Mesendoderm (in vitro differentiated cells): Measurements from ENCODE around the gene HOXD11.

Source experiments
- DNase-seq: peaks from one replicate; pipeline ENCODE4 v3.0.0; 2013
- H2AK5ac ChIP-seq: 2 replicates; pipeline ENCODE4 v1.6.1; 2013; ENCODE audit warnings: low read length, inconsistent platforms
- H2BK120ac ChIP-seq: 2 replicates; pipeline ENCODE4 v1.6.1; 2013; ENCODE audit warnings: low read depth, mild to moderate bottlenecking, low read length, moderate library complexity, mixed read lengths
- H2BK15ac ChIP-seq: replicated peaks from 2 replicates; pipeline ENCODE4 v1.6.1; 2013; ENCODE audit warnings: low read depth, mild to moderate bottlenecking, moderate library complexity
- H2BK5ac ChIP-seq: 2 replicates; pipeline ENCODE4 v1.6.1; 2013; ENCODE audit warnings: low read length, inconsistent platforms
- H3K18ac ChIP-seq: 2 replicates; pipeline ENCODE4 v1.6.1; 2013; ENCODE audit warnings: mild to moderate bottlenecking, low read length, mixed read lengths
- H3K23ac ChIP-seq: one replicate; pipeline ENCODE4 v1.6.1; 2013; ENCODE audit warnings: low read length
- H3K27ac ChIP-seq: 2 replicates; pipeline ENCODE4 v1.5.1; 2013; ENCODE audit warnings: low read depth, mild to moderate bottlenecking, inconsistent platforms, low read length, moderate library complexity
- H3K27me3 ChIP-seq: 2 replicates; pipeline ENCODE4 v1.6.1; 2013; ENCODE audit warnings: low read length, control low read depth, mild to moderate bottlenecking, inconsistent platforms; ENCODE audit not compliant: insufficient read depth, poor library complexity
- H3K36me3 ChIP-seq: 2 replicates; pipeline ENCODE4 v1.6.1; 2013; ENCODE audit warnings: low read length, inconsistent platforms; ENCODE audit not compliant: control insufficient read depth, insufficient read depth
- H3K4ac ChIP-seq: one replicate; pipeline ENCODE4 v1.6.1; 2013; ENCODE audit warnings: low read depth, mild to moderate bottlenecking, low read length, moderate library complexity
- H3K4me1 ChIP-seq: 2 replicates; pipeline ENCODE4 v1.6.1; 2013; ENCODE audit warnings: low read depth, low read length, inconsistent platforms; ENCODE audit not compliant: control insufficient read depth
- H3K4me2 ChIP-seq: 2 replicates; pipeline ENCODE4 v1.6.1; 2013; ENCODE audit warnings: low read length
- H3K4me3 ChIP-seq: 2 replicates; pipeline ENCODE4 v1.5.1; 2013; ENCODE audit warnings: mild to moderate bottlenecking, low read length
- H3K56ac ChIP-seq: one replicate; pipeline ENCODE4 v1.6.1; 2013; ENCODE audit warnings: low read length
- H3K79me1 ChIP-seq: 2 replicates; pipeline ENCODE4 v1.6.1; 2013; ENCODE audit warnings: low read length, inconsistent platforms
- H3K79me2 ChIP-seq: 2 replicates; pipeline ENCODE4 v1.6.1; 2013; ENCODE audit warnings: mild to moderate bottlenecking, low read length; ENCODE audit not compliant: control insufficient read depth, insufficient read depth
- H3K9ac ChIP-seq: 2 replicates; pipeline ENCODE4 v1.6.1; 2013; ENCODE audit warnings: low read length, inconsistent platforms
- H4K5ac ChIP-seq: one replicate; pipeline ENCODE4 v1.6.1; 2013; ENCODE audit warnings: low read length
- H4K8ac ChIP-seq: one replicate; pipeline ENCODE4 v1.6.1; 2013; ENCODE audit warnings: low read depth, mild to moderate bottlenecking, control low read depth, low read length, moderate library complexity
- WGBS: extraction: QIAGEN DNeasy Blood & Tissue Kit; methylation state at CpG from one replicate; pipeline ENCODE4 v1.1.7; 2013; ENCODE audit warnings: low lambda C conversion rate, missing lambda C conversion rate; ENCODE audit not compliant: insufficient coverage; ENCODE audit errors: extremely low coverage; 5-methylcytosine and 5-hydroxymethylcytosine counted together

The HOXD11 gene

GRCh38 chr2:176129813-176130146 is 22.7 kb downstream of the HOXD11 start:
- H3K79me1 ChIP-seq = no peaks in the 10 kb centered on the region
- no peak overlapping the region for H3K18ac ChIP-seq
- no peak overlapping the region for H4K5ac ChIP-seq
- no peaks in the 10 kb centered on the region for H3K36me3 ChIP-seq
- H4K8ac ChIP-seq = no peak overlapping the region
- no peak overlapping the region for H3K56ac ChIP-seq
- no peak for DNase-seq
- H3K27ac ChIP-seq = no peak overlapping the region
- no peak overlapping the region for H2BK15ac ChIP-seq
- H3K4me2 ChIP-seq = peak overlapping the region; percentile 27
- H3K79me2 ChIP-seq = no peaks in the 10 kb centered on the region
- H3K4me1 ChIP-seq = no peaks in the 10 kb centered on the region
- WGBS = no CpG with 5 or more reads among the region's 43 CpGs
- H3K27me3 ChIP-seq = peaks cover 82% of the 10 kb centered on the region
- no peak overlapping the region for H3K4ac ChIP-seq
- H3K4me3 ChIP-seq = no peak overlapping the region
- H2BK120ac ChIP-seq = no peak overlapping the region
- no peak overlapping the region for H3K9ac ChIP-seq
- H3K23ac ChIP-seq = no peak overlapping the region
- no peak overlapping the region for H2BK5ac ChIP-seq
- no peak overlapping the region for H2AK5ac ChIP-seq

GRCh38 chr2:176130147-176130956 is 23.3 kb downstream of the HOXD11 start:
- H3K27ac ChIP-seq = no peak overlapping the region

GRCh38 chr2:176130957-176131847 is 24.1 kb downstream of the HOXD11 start:
- Histone ChIP-seq H3K4ac (no peak overlapping the region), H3K4me1 (no peaks in the 10 kb centered on the region), H3K27ac (no peak overlapping the region), H2BK5ac (no peak overlapping the region), H3K23ac (no peak overlapping the region), H2AK5ac (no peak overlapping the region), H3K79me1 (no peaks in the 10 kb centered on the region), H2BK120ac (no peak overlapping the region), H3K79me2 (no peaks in the 10 kb centered on the region), H3K18ac (no peak overlapping the region), H4K8ac (no peak overlapping the region), H4K5ac (no peak overlapping the region), H2BK15ac (no peak overlapping the region), H3K9ac (no peak overlapping the region), H3K27me3 (peaks cover 80% of the 10 kb centered on the region), H3K36me3 (no peaks in the 10 kb centered on the region), H3K4me3 (no peak overlapping the region), H3K56ac (no peak overlapping the region), H3K4me2 (no peak overlapping the region)
- no peak for DNase-seq
- WGBS = no CpG with 5 or more reads among the region's 15 CpGs

More at GRCh38 chr2:176130147-176130956, 23.3 kb downstream of the HOXD11 start:
- Histone ChIP-seq H3K36me3 (no peaks in the 10 kb centered on the region), H3K4me1 (no peaks in the 10 kb centered on the region), H4K5ac (no peak overlapping the region), H3K79me2 (no peaks in the 10 kb centered on the region), H4K8ac (no peak overlapping the region), H2BK5ac (no peak overlapping the region), H2BK15ac (no peak overlapping the region), H3K4me3 (no peak overlapping the region), H2AK5ac (no peak overlapping the region), H3K9ac (no peak overlapping the region), H2BK120ac (no peak overlapping the region), H3K79me1 (no peaks in the 10 kb centered on the region), H3K56ac (no peak overlapping the region), H3K4me2 (peak overlapping the region; percentile 27), H3K23ac (no peak overlapping the region), H3K18ac (no peak overlapping the region), H3K4ac (no peak overlapping the region), H3K27me3 (peaks cover 81% of the 10 kb centered on the region)
- DNase-seq = no peak
- no CpG with 5 or more reads among the region's 100 CpGs for WGBS

- Histone ChIP-seq H3K9ac (no peak overlapping the region), H3K4me1 (no peaks in the 10 kb centered on the region), H3K79me2 (no peaks in the 10 kb centered on the region), H2BK5ac (no peak overlapping the region), H2BK120ac (no peak overlapping the region), H3K4me3 (no peak overlapping the region), H4K5ac (no peak overlapping the region), H2AK5ac (no peak overlapping the region), H3K27me3 (peaks cover 85% of the 10 kb centered on the region), H3K56ac (no peak overlapping the region), H3K4me2 (no peak overlapping the region), H3K4ac (no peak overlapping the region), H2BK15ac (no peak overlapping the region), H3K23ac (no peak overlapping the region), H3K79me1 (no peaks in the 10 kb centered on the region), H3K18ac (no peak overlapping the region), H3K27ac (no peak overlapping the region), H4K8ac (no peak overlapping the region), H3K36me3 (no peaks in the 10 kb centered on the region)
- DNase-seq = no peak
- no CpG with 5 or more reads among the region's 4 CpGs for WGBS
These were observed 24.7 kb downstream of the HOXD11 start for GRCh38 chr2:176131848-176132158.

- Histone ChIP-seq H3K4me3 (no peak overlapping the region), H3K27me3 (peaks cover 89% of the 10 kb centered on the region), H2BK120ac (no peak overlapping the region), H3K9ac (no peak overlapping the region), H4K5ac (no peak overlapping the region), H2BK15ac (no peak overlapping the region), H3K27ac (no peak overlapping the region), H2AK5ac (no peak overlapping the region), H3K23ac (no peak overlapping the region), H2BK5ac (no peak overlapping the region), H3K36me3 (no peaks in the 10 kb centered on the region), H3K79me1 (no peaks in the 10 kb centered on the region), H3K4ac (no peak overlapping the region), H3K18ac (no peak overlapping the region), H4K8ac (no peak overlapping the region), H3K4me2 (no peak overlapping the region), H3K4me1 (no peaks in the 10 kb centered on the region), H3K79me2 (no peaks in the 10 kb centered on the region), H3K56ac (no peak overlapping the region)
- WGBS = no CpG with 5 or more reads among the region's 33 CpGs
- no peak for DNase-seq
These were observed 25.4 kb downstream of the HOXD11 start for GRCh38 chr2:176132205-176133171.
